Lung (tissue), 12 donors: ENCODE results near the gene E4F1. TPM values are rescaled to one million over a fixed set of nuclear protein-coding genes. Genes with fewer than 3 reads are reported as not detected.

Experiments
- ATAC-seq: fragments of 200-7000 bp; cut with Tn5 transposase; one replicate; pipeline ENCODE4 v1.9.1; 2020; ENCODE audit warnings: moderate number of reproducible peaks; ENCODE audit not compliant: insufficient read depth, low FRiP score
- DNase-seq, 3 donors: peaks; one replicate each; pipeline ENCODE4 v3.0.0-alpha.2; 2013 to 2017
- H3K27ac ChIP-seq, 2 donors: one replicate each; pipeline ENCODE4 v1.5.1; 2013; ENCODE audit warnings: mild to moderate bottlenecking in 2 of 2, moderate library complexity in 2 of 2, control low read depth in 1 of 2, inconsistent platforms in 1 of 2, low read depth in 1 of 2, low read length in 1 of 2
- H3K27me3 ChIP-seq, 3 donors: one replicate each; pipeline ENCODE4 v1.5.1; 2013; ENCODE audit warnings: low read length in 2 of 3; ENCODE audit not compliant: control insufficient read depth in 3 of 3, insufficient read depth in 3 of 3
- H3K36me3 ChIP-seq, 4 donors: one replicate each; pipeline ENCODE4 v1.5.1; 2013; ENCODE audit warnings: low read length in 4 of 4, mild to moderate bottlenecking in 1 of 4, moderate library complexity in 1 of 4; ENCODE audit not compliant: control insufficient read depth in 4 of 4, insufficient read depth in 4 of 4
- H3K4me1 ChIP-seq, 5 donors: one replicate each; pipeline ENCODE4 v1.5.1; 2013; ENCODE audit warnings: low read length in 5 of 5, mild to moderate bottlenecking in 2 of 5, moderate library complexity in 1 of 5; ENCODE audit not compliant: control insufficient read depth in 5 of 5, insufficient read depth in 5 of 5
- H3K4me3 ChIP-seq: one replicate; pipeline ENCODE4 v1.5.1; 2013; ENCODE audit warnings: mild to moderate bottlenecking, control low read depth, moderate library complexity
- H3K9ac ChIP-seq, 2 donors: one replicate each; pipeline ENCODE4 v1.5.1; 2013; ENCODE audit warnings: low read length in 2 of 2, control low read depth in 1 of 2; ENCODE audit not compliant: insufficient read depth in 1 of 2
- H3K9me3 ChIP-seq, 4 donors: one replicate each; pipeline ENCODE4 v1.5.1; 2013; ENCODE audit warnings: low read length in 3 of 4, mild to moderate bottlenecking in 1 of 4, moderate library complexity in 1 of 4; ENCODE audit not compliant: control insufficient read depth in 4 of 4, insufficient read depth in 3 of 4
- WGBS, 2 donors: extraction: QIAGEN DNeasy Blood & Tissue Kit; methylation state at CpG; one replicate each; pipeline ENCODE4 v1.1.7; 2013; 5-methylcytosine and 5-hydroxymethylcytosine counted together
- polyA plus RNA-seq, 2 donors: library from polyadenylated mRNA; stranded (reverse); fragments of 200-250 nt; gene quantifications; one replicate each; pipeline ENCODE4 v1.2.1, GENCODE V29; 2013
- total RNA-seq, 2 donors: library from RNA; depleted of rRNA in 1 of 2; stranded (reverse); fragments of >200 nt in 1 of 2; gene quantifications; one replicate each; pipeline ENCODE4 v1.2.1, GENCODE V29; 2014 to 2021
- TF ChIP-seq, protein P1 (sequence below): IDR thresholded peaks from 2 replicates; pipeline ENCODE4 v1.5.1; 2012; ENCODE audit warnings: mild to moderate bottlenecking; ENCODE audit errors: control extremely low read depth, extremely low read depth
- donor health status: control.
- donor health status: control.
- donor health status: Bipolar disorder and iron deficiency.
- donor health status: healthy.
- donor health status: DM: yes; HTN: yes; CAD: no.

The E4F1 gene
- total and polyA plus RNA-seq, 4 donors: 21.0 to 30.2 (median 24.8) TPM

DNA sequence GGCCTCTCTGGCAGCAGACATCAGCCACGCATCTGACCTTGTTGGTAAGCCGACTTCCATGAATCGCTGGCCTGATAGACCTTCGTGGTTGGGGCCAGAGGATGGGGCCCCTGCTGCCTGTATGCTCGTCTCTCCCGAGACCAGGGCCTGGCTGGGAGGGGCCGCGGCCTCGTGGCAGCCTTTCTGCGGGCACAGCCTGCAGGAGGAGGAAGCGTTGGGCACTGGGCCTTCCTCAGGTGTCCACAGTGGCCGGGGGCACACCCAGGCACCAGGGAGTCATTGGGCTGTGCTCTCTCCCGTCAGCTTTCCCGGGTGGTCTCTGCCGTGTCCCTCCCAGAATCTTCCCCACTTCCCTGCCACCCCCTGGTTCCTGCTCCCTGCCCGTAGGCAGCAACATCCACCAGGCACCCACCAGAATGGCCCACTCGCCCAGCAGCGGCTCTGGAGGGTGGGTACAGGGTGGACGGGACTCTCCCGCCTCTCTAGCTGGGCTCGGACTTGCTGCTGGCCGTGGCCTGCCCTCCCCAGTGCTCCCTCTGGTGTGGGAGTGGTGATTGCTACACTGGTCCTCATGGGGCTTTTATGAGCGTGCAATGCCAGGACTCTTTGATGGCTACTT is 6.3 kb downstream of the E4F1 start:
- Histone ChIP-seq H3K4me3 (no peak overlapping the region), H3K9me3 (peaks cover 0 to 13% (median 0%) of the 10 kb centered on the region in 4 donors), H3K36me3 (peaks cover 3 to 69% (median 28%) of the 10 kb centered on the region in 4 donors), H3K27ac (no peak overlapping the region), H3K9ac (no peak overlapping the region), H3K4me1 (peaks cover 0 to 5% (median 3%) of the 10 kb centered on the region in 5 donors), H3K27me3 (no peaks in the 10 kb centered on the region)
- DNase-seq: no peak
- WGBS, 2 donors: 93 to 94% methylated on average over 23 of the region's 23 CpGs
- ATAC-seq: no peak
- TF ChIP-seq, protein P1, sequence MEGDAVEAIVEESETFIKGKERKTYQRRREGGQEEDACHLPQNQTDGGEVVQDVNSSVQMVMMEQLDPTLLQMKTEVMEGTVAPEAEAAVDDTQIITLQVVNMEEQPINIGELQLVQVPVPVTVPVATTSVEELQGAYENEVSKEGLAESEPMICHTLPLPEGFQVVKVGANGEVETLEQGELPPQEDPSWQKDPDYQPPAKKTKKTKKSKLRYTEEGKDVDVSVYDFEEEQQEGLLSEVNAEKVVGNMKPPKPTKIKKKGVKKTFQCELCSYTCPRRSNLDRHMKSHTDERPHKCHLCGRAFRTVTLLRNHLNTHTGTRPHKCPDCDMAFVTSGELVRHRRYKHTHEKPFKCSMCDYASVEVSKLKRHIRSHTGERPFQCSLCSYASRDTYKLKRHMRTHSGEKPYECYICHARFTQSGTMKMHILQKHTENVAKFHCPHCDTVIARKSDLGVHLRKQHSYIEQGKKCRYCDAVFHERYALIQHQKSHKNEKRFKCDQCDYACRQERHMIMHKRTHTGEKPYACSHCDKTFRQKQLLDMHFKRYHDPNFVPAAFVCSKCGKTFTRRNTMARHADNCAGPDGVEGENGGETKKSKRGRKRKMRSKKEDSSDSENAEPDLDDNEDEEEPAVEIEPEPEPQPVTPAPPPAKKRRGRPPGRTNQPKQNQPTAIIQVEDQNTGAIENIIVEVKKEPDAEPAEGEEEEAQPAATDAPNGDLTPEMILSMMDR: no peak

DNA sequence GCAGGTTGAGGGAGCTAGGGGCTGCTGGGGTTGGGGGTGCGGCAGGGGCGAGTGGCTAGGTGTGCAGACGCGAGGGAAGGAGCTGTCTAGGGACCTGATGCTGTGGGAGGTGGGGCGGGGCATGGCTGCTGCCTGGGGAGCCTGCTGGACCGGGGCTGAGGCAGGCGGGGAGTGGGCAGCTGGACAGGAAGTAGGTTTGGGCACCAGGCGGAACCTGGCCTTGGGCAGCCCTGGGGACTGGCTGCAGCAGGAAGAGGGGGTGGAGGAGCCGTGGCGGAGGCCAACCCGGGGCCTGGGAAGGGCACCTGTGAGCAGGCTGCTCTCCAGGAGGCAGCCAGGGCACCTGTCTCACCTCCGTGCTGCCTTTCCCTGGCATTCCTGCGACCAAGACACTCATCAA is 7.0 kb downstream of the E4F1 start:
- DNase-seq (no peak), ATAC-seq (no peak)
- TF ChIP-seq, protein P1: no peak
- peaks cover 0 to 4% (median 0%) of the 10 kb centered on the region in 3 donors for H3K27me3 ChIP-seq
- H3K27ac ChIP-seq: no peak overlapping the region
- H3K9ac ChIP-seq: no peak overlapping the region
- WGBS, 2 donors: 87 to 93% methylated on average over 13 of the region's 13 CpGs
- H3K9me3 ChIP-seq: peaks cover 0 to 19% (median 0%) of the 10 kb centered on the region in 4 donors
- peaks cover 3 to 75% (median 31%) of the 10 kb centered on the region in 4 donors for H3K36me3 ChIP-seq
- no peak overlapping the region for H3K4me3 ChIP-seq
- peaks cover 0 to 2% (median 0%) of the 10 kb centered on the region in 5 donors for H3K4me1 ChIP-seq

DNA sequence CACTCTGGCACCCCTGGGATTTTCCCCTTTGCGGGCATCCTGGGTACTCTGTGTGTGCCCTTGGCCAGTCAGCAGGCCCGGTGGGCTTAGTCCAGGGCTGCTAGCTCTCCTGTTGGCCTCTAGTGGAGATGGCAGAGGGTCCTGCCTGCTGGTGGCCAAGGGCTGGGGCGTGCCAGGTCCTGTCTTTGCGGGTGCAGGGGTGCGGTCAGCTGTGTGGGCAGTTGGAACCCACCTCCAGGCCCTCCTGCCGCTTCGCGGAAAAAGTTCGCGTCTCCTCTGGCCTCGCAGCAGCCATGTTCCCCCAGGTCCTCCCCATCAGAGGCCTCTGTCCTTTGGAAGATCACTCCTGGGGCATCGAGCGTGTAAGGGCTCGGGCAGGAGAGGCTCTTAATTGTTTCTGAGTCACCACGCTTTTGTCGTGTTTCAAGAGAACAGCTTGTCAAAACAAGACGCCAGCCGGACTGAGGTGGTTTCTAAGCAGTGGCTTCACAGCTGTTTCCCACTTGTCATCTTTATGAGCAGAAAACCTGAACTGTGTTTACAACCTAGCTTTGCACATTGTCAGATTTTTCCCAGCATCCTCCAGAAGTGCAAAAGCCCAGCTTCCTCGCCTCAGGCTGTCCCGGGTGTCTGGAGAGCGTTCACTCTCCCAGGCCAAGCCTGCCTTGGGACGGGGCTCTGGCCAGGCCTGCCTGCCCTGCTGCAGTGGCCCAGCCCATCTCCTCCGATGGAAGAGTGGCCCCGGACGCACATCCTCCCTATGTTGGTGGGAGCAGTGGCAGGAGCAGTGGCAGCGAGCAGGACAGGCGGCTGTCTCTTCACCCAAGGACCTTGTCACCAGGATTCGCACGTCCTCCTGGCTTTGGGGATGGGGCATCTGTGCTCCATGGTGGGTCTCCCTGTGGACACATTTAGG is 7.9 kb downstream of the E4F1 start:
- 92% methylated on average over 29 of the region's 29 CpGs for WGBS, 2 donors
- Histone ChIP-seq H3K4me1 (peaks cover 0 to 2% (median 1%) of the 10 kb centered on the region in 5 donors), H3K27ac (no peak overlapping the region), H3K4me3 (no peak overlapping the region), H3K36me3 (peaks cover 3 to 81% (median 32%) of the 10 kb centered on the region in 4 donors), H3K9me3 (peaks cover 0 to 22% (median 0%) of the 10 kb centered on the region in 4 donors), H3K27me3 (peaks cover 0 to 10% (median 4%) of the 10 kb centered on the region in 3 donors), H3K9ac (no peak overlapping the region)
- TF ChIP-seq, protein P1: no peak
- no peak for DNase-seq
- no peak for ATAC-seq
